Hindlimb muscle (tissue), 1 donor: ENCODE results near the gene DIAPH3. TPM values are rescaled to one million over a fixed set of nuclear protein-coding genes. Genes with fewer than 3 reads are reported as not detected.

Experiments used
- DNase-seq: peaks from one replicate; pipeline ENCODE4 v3.0.0-alpha.2; 2013
- polyA plus RNA-seq: library from polyadenylated mRNA; unstranded; fragments of 120-200 nt; gene quantifications from one replicate; pipeline ENCODE4 v1.2.1, GENCODE V29; 2013; ENCODE audit not compliant: insufficient read length

The DIAPH3 gene
- polyA plus RNA-seq, 1 donor: 6.3 TPM

GRCh38 chr13:59770451-59770850, 393.3 kb downstream of the DIAPH3 start:
- DNase-seq: no peak

- DNase-seq: no peak
These were observed 397.5 kb downstream of the DIAPH3 start for GRCh38 chr13:59766236-59766635.

- no peak for DNase-seq
These were observed 408.0 kb downstream of the DIAPH3 start for GRCh38 chr13:59755632-59756290.

- no peak for DNase-seq
These were observed 409.3 kb downstream of the DIAPH3 start for GRCh38 chr13:59754411-59754810.

- peak; percentile 22 for DNase-seq
These were observed 412.9 kb downstream of the DIAPH3 start for GRCh38 chr13:59750860-59751259.

- no peak for DNase-seq
These were observed 415.7 kb downstream of the DIAPH3 start for GRCh38 chr13:59748046-59748445.

GRCh38 chr13:59747529-59747928, 416.2 kb downstream of the DIAPH3 start:
- DNase-seq: no peak

GRCh38 chr13:59746291-59746962, 417.3 kb downstream of the DIAPH3 start:
- no peak for DNase-seq

- no peak for DNase-seq
These were observed 418.3 kb downstream of the DIAPH3 start for GRCh38 chr13:59745392-59745788.

GRCh38 chr13:59744747-59745391, 418.9 kb downstream of the DIAPH3 start:
- no peak for DNase-seq

- DNase-seq: no peak
These were observed 420.5 kb downstream of the DIAPH3 start for GRCh38 chr13:59743195-59743594.

GRCh38 chr13:59742467-59742866, 421.3 kb downstream of the DIAPH3 start:
- no peak for DNase-seq

- DNase-seq: no peak
These were observed 424.8 kb downstream of the DIAPH3 start for GRCh38 chr13:59738921-59739320.

- no peak for DNase-seq
These were observed 429.3 kb downstream of the DIAPH3 start for GRCh38 chr13:59734393-59734792.

- no peak for DNase-seq
These were observed 430.0 kb downstream of the DIAPH3 start for GRCh38 chr13:59733744-59734143.

GRCh38 chr13:59730026-59730425, 433.7 kb downstream of the DIAPH3 start:
- DNase-seq: no peak

GRCh38 chr13:59728896-59729545, 434.7 kb downstream of the DIAPH3 start:
- DNase-seq: no peak

GRCh38 chr13:59721926-59722910, 441.5 kb downstream of the DIAPH3 start:
- no peak for DNase-seq

- no peak for DNase-seq
These were observed 448.1 kb downstream of the DIAPH3 start for GRCh38 chr13:59715611-59716010.

- DNase-seq: peak; percentile 19
These were observed 452.6 kb downstream of the DIAPH3 start for GRCh38 chr13:59710996-59711701.

- no peak for DNase-seq
These were observed 453.3 kb downstream of the DIAPH3 start for GRCh38 chr13:59710416-59710815.
